ENCODE results near the gene CDRT4. TPM values are rescaled to one million over a fixed set of nuclear protein-coding genes. Genes with fewer than 3 reads are reported as not detected.

Gene CDRT4
- total and polyA plus RNA-seq, 10 of the 15 experiments (the other 5 are each of a cell fraction or from before 2014, with no cell fraction given) = 0.11 to 1.3 (median 0.51) TPM; not detected in 3

GRCh38 chr17:15453246-15453645 lies 14.2 kb downstream of the CDRT4 start:
- ChIA-PET RAD21 (ENCODE audit: unreplicated experiment) (no interaction called here), CTCF (no interaction called here), SMC1A (ENCODE audit: uncharacterized antibody, unreplicated experiment) (no interaction called here), POLR2A (no interaction called here)
- H3K79me2 ChIP-seq (ENCODE audit: control insufficient read depth, insufficient read depth, low read length) = no peaks in the 10 kb centered on the region
- intact Hi-C loops (cut with micrococcal nuclease; ENCODE audit: unreplicated experiment) (no loop called here), in situ Hi-C loops (cut with MboI) (no loop called here)
- no peak overlapping the region for H3K4me2 ChIP-seq (ENCODE audit: control insufficient read depth, insufficient read depth)
- H3K27me3 ChIP-seq (replicated peaks in 1 of 2; ENCODE audit: control insufficient read depth in 2 of 2, insufficient read depth in 2 of 2, low read length in 1 of 2) = no peaks in the 10 kb centered on the region
- ATAC-seq = no peak
- H2AFZ ChIP-seq (ENCODE audit: control insufficient read depth, low read depth, low read length) = no peak overlapping the region
- no peaks in the 10 kb centered on the region for H3K4me1 ChIP-seq (ENCODE audit: control insufficient read depth, insufficient read depth, low read length)
- no peak for DNase-seq (ENCODE audit: low read depth, low spot score)
- H3K9ac ChIP-seq (ENCODE audit: control insufficient read depth, insufficient read depth, low read length) = no peak overlapping the region
- no TSS peak for BruUV-seq (replicated peaks)
- WGBS (ENCODE audit: insufficient coverage, insufficient replicate concordance, low lambda C conversion rate, missing lambda C conversion rate) = 13% methylated on average over 4 of the region's 4 CpGs
- no peak overlapping the region for H3K4me3 ChIP-seq
- no peak overlapping the region for H3K27ac ChIP-seq (ENCODE audit: control insufficient read depth, insufficient read depth)
- FAIRE-seq = no peak
- TF ChIP-seq BHLHE40 (IDR thresholded peaks at IDR 0.05; ENCODE audit: borderline replicate concordance in 1 of 2, low read depth in 2 of 2, low read length in 1 of 2) (no peak), CREM (IDR thresholded peaks at IDR 0.05; ENCODE audit: low read depth) (no peak), BCL3 (IDR thresholded peaks at IDR 0.05; ENCODE audit: borderline replicate concordance, insufficient read depth, low read depth, low read length, poor library complexity, severe bottlenecking) (no peak), SMARCA5 (IDR thresholded peaks at IDR 0.05) (no peak), WRNIP1 (IDR thresholded peaks at IDR 0.05; ENCODE audit: borderline replicate concordance, low read depth, low read length) (no peak), ATF7 (IDR thresholded peaks at IDR 0.05; ENCODE audit: low read depth) (no peak), SIX5 (IDR thresholded peaks at IDR 0.05; ENCODE audit: low read depth, low read length, severe bottlenecking) (no peak), SREBF1 (IDR thresholded peaks at IDR 0.05; ENCODE audit: low read length) (no peak), ZSCAN29 (IDR thresholded peaks at IDR 0.05) (no peak), TCF12 (IDR thresholded peaks at IDR 0.05; ENCODE audit: low read depth, low read length) (no peak), RAD51 (IDR thresholded peaks at IDR 0.05) (no peak), ZNF217 (IDR thresholded peaks at IDR 0.05) (no peak), HCFC1 (IDR thresholded peaks at IDR 0.05; ENCODE audit: low read length) (no peak), CBX3 (IDR thresholded peaks at IDR 0.05; ENCODE audit: borderline replicate concordance, low read depth) (no peak), NRF1 (conservative IDR thresholded peaks at IDR 0.05; ENCODE audit: low read depth, low read length) (no peak), CHD2 (IDR thresholded peaks at IDR 0.05; ENCODE audit: borderline replicate concordance, low read depth, low read length) (no peak), ZBED1 (IDR thresholded peaks at IDR 0.05; ENCODE audit: borderline replicate concordance) (no peak), BCLAF1 (IDR thresholded peaks at IDR 0.05) (no peak), KAT2A (conservative IDR thresholded peaks at IDR 0.05; ENCODE audit: control insufficient read depth, low read depth, low read length) (no peak), USF2 (IDR thresholded peaks at IDR 0.05; ENCODE audit: borderline replicate concordance, low read depth, low read length) (no peak)
- H4K20me1 ChIP-seq (ENCODE audit: control insufficient read depth, insufficient read depth) = no peaks in the 10 kb centered on the region
- H3K36me3 ChIP-seq (ENCODE audit: control insufficient read depth in 2 of 2, insufficient read depth in 2 of 2, low read length in 1 of 2) = no peaks in the 10 kb centered on the region
- no peaks in the 10 kb centered on the region for H3K9me3 ChIP-seq (replicated peaks; ENCODE audit: control insufficient read depth, insufficient read depth, low read length)
